Measurements from ENCODE around the gene TRIM6. TPM values are rescaled to one million over a fixed set of nuclear protein-coding genes. Genes with fewer than 3 reads are reported as not detected.

Gene TRIM6
- polyA plus RNA-seq, 3 donors, result 0.11 to 0.44 (median 0.15) TPM

GRCh38 chr11:5605849-5606248, 9.4 kb downstream of the TRIM6 start:
- 86% methylated on average over 2 of the region's 5 CpGs for WGBS (ENCODE audit: insufficient coverage)
- no peak for DNase-seq
- Histone ChIP-seq H2AFZ (ENCODE audit: insufficient read depth, low read depth, low read length, poor library complexity, severe bottlenecking) (no peak overlapping the region), H3K36me3 (replicated peaks in 1 of 2; ENCODE audit: control insufficient read depth in 1 of 2, insufficient read depth in 2 of 2, low read length in 2 of 2) (no peaks in the 10 kb centered on the region), H3K27ac (ENCODE audit: low read depth in 1 of 2, low read length in 2 of 2) (no peak overlapping the region), H3K9ac (ENCODE audit: insufficient read depth, low read length, poor library complexity, severe bottlenecking) (no peak overlapping the region), H3K27me3 (ENCODE audit: control insufficient read depth in 2 of 2, insufficient read depth in 2 of 2, low read length in 2 of 2) (no peaks in the 10 kb centered on the region), H3K4me2 (replicated peaks; ENCODE audit: extremely low read depth, low read length, poor library complexity, severe bottlenecking) (no peak overlapping the region), H4K20me1 (ENCODE audit: insufficient read depth, low read length) (no peaks in the 10 kb centered on the region), H3K4me3 (replicated peaks in 1 of 3; ENCODE audit: low read depth in 2 of 3, low read length in 3 of 3) (no peak overlapping the region), H3K79me2 (ENCODE audit: insufficient read depth, low read length) (no peaks in the 10 kb centered on the region), H3K4me1 (ENCODE audit: control insufficient read depth in 1 of 2, insufficient read depth in 2 of 2, low read length in 2 of 2) (peaks cover 0 to 3% of the 10 kb centered on the region in 2 donors), H3K9me3 (replicated peaks in 1 of 2; ENCODE audit: control insufficient read depth in 1 of 2, insufficient read depth in 1 of 2, low read length in 2 of 2) (no peaks in the 10 kb centered on the region)
- H3K27me3 Mint-ChIP-seq (ENCODE audit: low read depth in 3 of 3), result peaks cover 0 to 2% (median 0%) of the 10 kb centered on the region in 3 donors
- intact Hi-C loops (cut with micrococcal nuclease), result loop anchor here in 1 of 2 donors (10.0 kb wide), 1 partner anchor 199 kb away; the partner anchor contains the start of gene OR52N2
- no peak overlapping the region for H3K27ac Mint-ChIP-seq
- peaks cover 3% of the 10 kb centered on the region in 2 donors for H3K36me3 Mint-ChIP-seq
- H3K4me1 Mint-ChIP-seq, result peaks cover 8% of the 10 kb centered on the region
- no peak overlapping the region for H3K4me3 Mint-ChIP-seq
- TF ChIP-seq CTCF (IDR thresholded peaks at IDR 0.05), result no peak
- peaks cover 0 to 3% (median 0%) of the 10 kb centered on the region in 7 donors for H3K9me3 Mint-ChIP-seq

- no peak overlapping the region for H3K27ac ChIP-seq (ENCODE audit: low read depth in 1 of 2, low read length in 2 of 2)
- Mint-ChIP-seq H3K27me3 (ENCODE audit: low read depth in 3 of 3) (no peaks in the 10 kb centered on the region), H3K9me3 (peaks cover 0 to 3% (median 0%) of the 10 kb centered on the region in 7 donors), H3K27ac (no peak overlapping the region), H3K4me3 (no peak overlapping the region), H3K4me1 (peaks cover 8% of the 10 kb centered on the region), H3K36me3 (peaks cover 3% of the 10 kb centered on the region in 2 donors)
- H3K36me3 ChIP-seq (replicated peaks in 1 of 2; ENCODE audit: control insufficient read depth in 1 of 2, insufficient read depth in 2 of 2, low read length in 2 of 2), result no peaks in the 10 kb centered on the region
- no peak overlapping the region for H3K4me2 ChIP-seq (replicated peaks; ENCODE audit: extremely low read depth, low read length, poor library complexity, severe bottlenecking)
- H3K27me3 ChIP-seq (ENCODE audit: control insufficient read depth in 2 of 2, insufficient read depth in 2 of 2, low read length in 2 of 2), result no peaks in the 10 kb centered on the region
- no peak overlapping the region for H3K9ac ChIP-seq (ENCODE audit: insufficient read depth, low read length, poor library complexity, severe bottlenecking)
- no peaks in the 10 kb centered on the region for H3K9me3 ChIP-seq (replicated peaks in 1 of 2; ENCODE audit: control insufficient read depth in 1 of 2, insufficient read depth in 1 of 2, low read length in 2 of 2)
- peaks cover 0 to 3% of the 10 kb centered on the region in 2 donors for H3K4me1 ChIP-seq (ENCODE audit: control insufficient read depth in 1 of 2, insufficient read depth in 2 of 2, low read length in 2 of 2)
- no peak overlapping the region for H2AFZ ChIP-seq (ENCODE audit: insufficient read depth, low read depth, low read length, poor library complexity, severe bottlenecking)
- no peak overlapping the region for H3K4me3 ChIP-seq (replicated peaks in 1 of 3; ENCODE audit: low read depth in 2 of 3, low read length in 3 of 3)
- DNase-seq, result no peak
- 82% methylated on average over 2 of the region's 6 CpGs for WGBS (ENCODE audit: insufficient coverage)
- TF ChIP-seq CTCF (IDR thresholded peaks at IDR 0.05), result no peak
- no peaks in the 10 kb centered on the region for H4K20me1 ChIP-seq (ENCODE audit: insufficient read depth, low read length)
- no peaks in the 10 kb centered on the region for H3K79me2 ChIP-seq (ENCODE audit: insufficient read depth, low read length)
- intact Hi-C loops (cut with micrococcal nuclease), result loop anchor here in 1 of 2 donors (10.0 kb wide), 1 partner anchor 196 kb away; the partner anchor contains the start of gene OR52N2
Observed at GRCh38 chr11:5608808-5609207, 12.4 kb downstream of the TRIM6 start.
